Psoas muscle (tissue), 8 donors: Measurements from ENCODE around the gene NEK5. TPM values are rescaled to one million over a fixed set of nuclear protein-coding genes. Genes with fewer than 3 reads are reported as not detected.
"Not testable (repeated sequence)": the region's sequence is repeated elsewhere in the genome, so short reads cannot be mapped to it uniquely, and the experiment has no call there.

Source experiments
- ATAC-seq, 4 donors: fragments of 200-7000 bp; cut with Tn5 transposase; one replicate each; pipeline ENCODE4 v1.9.1; 2020; ENCODE audit warnings: moderate library complexity in 3 of 4, mild to moderate bottlenecking in 2 of 4
- DNase-seq, 2 donors: peaks; one replicate each; pipeline ENCODE4 v3.0.0-alpha.2; 2020
- H3K27ac ChIP-seq: fragments of 200-600 bp; one replicate; pipeline ENCODE4 v1.8.0; 2022
- H3K27me3 ChIP-seq, 3 donors: fragments of 200-600 bp in 1 of 3; one replicate each; pipeline versions ENCODE4 v1.6.1 to v1.8.0; 2013 to 2022; ENCODE audit warnings: low read length in 2 of 3, mild to moderate bottlenecking in 2 of 3, moderate library complexity in 1 of 3; ENCODE audit not compliant: insufficient read depth in 3 of 3
- H3K36me3 ChIP-seq, 2 donors: fragments of 200-600 bp in 1 of 2; one replicate each; pipeline versions ENCODE4 v1.6.1 to v1.8.0; 2013 to 2022; ENCODE audit warnings: low read depth in 1 of 2, mild to moderate bottlenecking in 1 of 2, moderate library complexity in 1 of 2; ENCODE audit not compliant: insufficient read depth in 1 of 2
- H3K4me1 ChIP-seq: fragments of 200-600 bp; one replicate; pipeline ENCODE4 v1.8.0; 2022
- H3K4me3 ChIP-seq: fragments of 200-600 bp; one replicate; pipeline ENCODE4 v1.8.0; 2022; ENCODE audit warnings: mild to moderate bottlenecking
- H3K9me3 ChIP-seq: fragments of 200-600 bp; one replicate; pipeline ENCODE4 v1.8.0; 2022
- WGBS, 3 donors: extraction: QIAGEN DNeasy Blood & Tissue Kit; methylation state at CpG; one replicate each; pipeline versions ENCODE4 v1.1.6 to v1.1.7; 2013; 5-methylcytosine and 5-hydroxymethylcytosine counted together
- intact Hi-C, 2 donors: fragments of 100-400 bp; cut with DNase I; formaldehyde crosslinking; loops; one replicate each; pipeline versions ENCODE4 v1.11.0 to v1.14.2; 2022
- long read RNA-seq, 2 donors: library from polyadenylated mRNA; unstranded; transcript quantifications; one replicate each; pipeline ENCODE4 v2.0.0, GENCODE V29; 2021
- polyA plus RNA-seq, 3 donors: library from polyadenylated mRNA; stranded (reverse); fragments of 200-250 nt; gene quantifications; one replicate each; pipeline ENCODE4 v1.2.3, GENCODE V29; 2013
- total RNA-seq, 4 donors: library from RNA; stranded (reverse); fragmentation: NEBNext Ultra II Directional in 2 of 4; extraction: Animal tissue kit (Norgen Biotek cat#: 25700) in 2 of 4; gene quantifications; one replicate each; pipeline versions ENCODE4 v1.2.1 to v1.2.4, GENCODE V29; 2021 to 2023
- TF ChIP-seq, protein P1 (sequence below): fragments of 200-600 bp; IDR thresholded peaks from one replicate; pipeline ENCODE4 v1.8.0; 2022; ENCODE audit warnings: antibody characterized with exemption
- donor health status: healthy with polysubstance abuse.
- donor health status: DM: no; HTN: no; CAD: no; lungs with moderate emphysema.
- donor health status: Bipolar disorder and iron deficiency.
- donor health status: healthy.
- donor health status: DM: yes; HTN: yes; CAD: no.
- donor health status: DM: no; HTN: no; CAD: no.
- donor health status: DM: no; HTN: no; CAD: no.
- donor health status: DM: yes; HTN: yes; CAD: no.

Gene NEK5, protein sequence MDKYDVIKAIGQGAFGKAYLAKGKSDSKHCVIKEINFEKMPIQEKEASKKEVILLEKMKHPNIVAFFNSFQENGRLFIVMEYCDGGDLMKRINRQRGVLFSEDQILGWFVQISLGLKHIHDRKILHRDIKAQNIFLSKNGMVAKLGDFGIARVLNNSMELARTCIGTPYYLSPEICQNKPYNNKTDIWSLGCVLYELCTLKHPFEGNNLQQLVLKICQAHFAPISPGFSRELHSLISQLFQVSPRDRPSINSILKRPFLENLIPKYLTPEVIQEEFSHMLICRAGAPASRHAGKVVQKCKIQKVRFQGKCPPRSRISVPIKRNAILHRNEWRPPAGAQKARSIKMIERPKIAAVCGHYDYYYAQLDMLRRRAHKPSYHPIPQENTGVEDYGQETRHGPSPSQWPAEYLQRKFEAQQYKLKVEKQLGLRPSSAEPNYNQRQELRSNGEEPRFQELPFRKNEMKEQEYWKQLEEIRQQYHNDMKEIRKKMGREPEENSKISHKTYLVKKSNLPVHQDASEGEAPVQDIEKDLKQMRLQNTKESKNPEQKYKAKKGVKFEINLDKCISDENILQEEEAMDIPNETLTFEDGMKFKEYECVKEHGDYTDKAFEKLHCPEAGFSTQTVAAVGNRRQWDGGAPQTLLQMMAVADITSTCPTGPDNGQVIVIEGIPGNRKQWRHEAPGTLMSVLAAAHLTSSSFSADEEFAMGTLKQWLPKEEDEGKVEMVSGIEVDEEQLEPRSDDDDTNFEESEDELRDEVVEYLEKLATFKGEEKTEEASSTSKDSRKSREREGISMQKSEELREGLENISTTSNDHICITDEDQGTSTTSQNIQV
- total RNA-seq (under 1 TPM in 1 of 4 donors, not detected in 3; 0.48 TPM), polyA plus RNA-seq (under 1 TPM in 2 of 3 donors, not detected in 1; 0.03 to 0.05 TPM)
- long read RNA-seq, donor 1, result 0 reads
- long read RNA-seq, donor 2, partial matches to known transcripts, result 0 of 1 reads
- long read RNA-seq, donor 2, other reads (novel, unspliced or antisense), result 1 of 1 reads

- Histone ChIP-seq H3K4me1 (no peaks in the 10 kb centered on the region), H3K9me3 (no peaks in the 10 kb centered on the region), H3K4me3 (peak within 1 kb of the TSS; percentile 83), H3K27me3 (no peaks in the 10 kb centered on the region), H3K36me3 (peaks cover 2 to 30% of the 10 kb centered on the region in 2 donors), H3K27ac (no peak within 1 kb of the TSS)
- DNase-seq, result peak; percentile 59 to 75
- peak; percentile 87 to 94 (median 90) for ATAC-seq
- TF ChIP-seq, protein P1, sequence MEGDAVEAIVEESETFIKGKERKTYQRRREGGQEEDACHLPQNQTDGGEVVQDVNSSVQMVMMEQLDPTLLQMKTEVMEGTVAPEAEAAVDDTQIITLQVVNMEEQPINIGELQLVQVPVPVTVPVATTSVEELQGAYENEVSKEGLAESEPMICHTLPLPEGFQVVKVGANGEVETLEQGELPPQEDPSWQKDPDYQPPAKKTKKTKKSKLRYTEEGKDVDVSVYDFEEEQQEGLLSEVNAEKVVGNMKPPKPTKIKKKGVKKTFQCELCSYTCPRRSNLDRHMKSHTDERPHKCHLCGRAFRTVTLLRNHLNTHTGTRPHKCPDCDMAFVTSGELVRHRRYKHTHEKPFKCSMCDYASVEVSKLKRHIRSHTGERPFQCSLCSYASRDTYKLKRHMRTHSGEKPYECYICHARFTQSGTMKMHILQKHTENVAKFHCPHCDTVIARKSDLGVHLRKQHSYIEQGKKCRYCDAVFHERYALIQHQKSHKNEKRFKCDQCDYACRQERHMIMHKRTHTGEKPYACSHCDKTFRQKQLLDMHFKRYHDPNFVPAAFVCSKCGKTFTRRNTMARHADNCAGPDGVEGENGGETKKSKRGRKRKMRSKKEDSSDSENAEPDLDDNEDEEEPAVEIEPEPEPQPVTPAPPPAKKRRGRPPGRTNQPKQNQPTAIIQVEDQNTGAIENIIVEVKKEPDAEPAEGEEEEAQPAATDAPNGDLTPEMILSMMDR, result peak; percentile 70
- intact Hi-C loops, result loop anchor here (1.0 to 5.0 kb wide), 6 partner anchors 128 to 314 kb away; no protein-coding TSS in a partner anchor
- 12 to 17% (median 14%) methylated on average over 49 to 71 of the region's 71 CpGs for WGBS, 3 donors
Observed at GRCh38 chr13:52128714-52129700, at the start of gene NEK5. Gene NEK5 (minus strand): TSS chr13:52129073. CDS start chr13:52127482, 1,591 bp downstream.

DNA sequence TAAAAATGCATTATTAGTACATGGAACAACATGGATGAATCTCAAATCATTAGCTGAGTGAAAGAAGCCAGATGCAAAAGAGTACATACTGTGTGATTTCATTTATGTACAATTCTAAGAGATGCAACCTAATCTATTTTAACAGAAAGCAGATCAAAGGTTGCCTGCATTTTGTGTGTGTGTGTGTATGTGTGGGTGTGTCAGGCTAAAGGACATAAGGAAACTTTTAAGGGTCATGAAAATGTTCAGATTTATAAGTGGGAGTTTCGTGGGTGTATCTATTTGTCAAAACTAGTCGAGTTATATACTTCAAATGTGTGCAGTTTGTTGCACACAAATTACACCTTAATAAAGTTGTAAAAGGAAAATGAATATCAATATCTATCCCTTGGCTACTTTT is 48.4 kb upstream of the NEK5 start:
- TF ChIP-seq, protein P1, result no peak
- peaks cover 0 to 78% of the 10 kb centered on the region in 2 donors for H3K36me3 ChIP-seq
- H3K4me1 ChIP-seq, result no peaks in the 10 kb centered on the region
- no peaks in the 10 kb centered on the region for H3K9me3 ChIP-seq
- H3K27ac ChIP-seq, result no peak overlapping the region
- H3K4me3 ChIP-seq, result no peak overlapping the region
- intact Hi-C loops, result no loop called here
- 91 to 96% (median 92%) methylated on average over 2 of the region's 2 CpGs for WGBS, 3 donors
- ATAC-seq (no peak), DNase-seq (no peak)
- H3K27me3 ChIP-seq, result no peaks in the 10 kb centered on the region

GRCh38 chr13:52173970-52174369 is 45.1 kb upstream of the NEK5 start:
- H3K27ac ChIP-seq, intact Hi-C loops, ATAC-seq, H3K4me1 ChIP-seq, H3K4me3 ChIP-seq, H3K9me3 ChIP-seq, H3K27me3 ChIP-seq, DNase-seq: not testable (repeated sequence)
- peaks cover 0 to 91% of the 10 kb centered on the region in 2 donors for H3K36me3 ChIP-seq
- 76 to 80% (median 77%) methylated on average over 6 of the region's 6 CpGs for WGBS, 3 donors

GRCh38 chr13:52173373-52173772 is 44.5 kb upstream of the NEK5 start:
- DNase-seq (no peak), ATAC-seq (no peak)
- no peaks in the 10 kb centered on the region for H3K4me1 ChIP-seq
- WGBS, 3 donors, result 85 to 95% (median 93%) methylated on average over 3 of the region's 3 CpGs
- H3K36me3 ChIP-seq, result peaks cover 0 to 91% of the 10 kb centered on the region in 2 donors
- TF ChIP-seq, protein P1, result no peak
- H3K27me3 ChIP-seq, result no peaks in the 10 kb centered on the region
- intact Hi-C loops, result no loop called here
- no peak overlapping the region for H3K27ac ChIP-seq
- H3K4me3 ChIP-seq, result no peak overlapping the region
- no peaks in the 10 kb centered on the region for H3K9me3 ChIP-seq

- H3K4me1 ChIP-seq, ATAC-seq, H3K9me3 ChIP-seq, H3K27ac ChIP-seq, H3K27me3 ChIP-seq, DNase-seq, intact Hi-C loops, H3K4me3 ChIP-seq: not testable (repeated sequence)
- peaks cover 0 to 94% of the 10 kb centered on the region in 2 donors for H3K36me3 ChIP-seq
- 83 to 93% (median 93%) methylated on average over 1 of the region's 1 CpG for WGBS, 3 donors
Observed at GRCh38 chr13:52171686-52172085, 42.8 kb upstream of the NEK5 start.

DNA sequence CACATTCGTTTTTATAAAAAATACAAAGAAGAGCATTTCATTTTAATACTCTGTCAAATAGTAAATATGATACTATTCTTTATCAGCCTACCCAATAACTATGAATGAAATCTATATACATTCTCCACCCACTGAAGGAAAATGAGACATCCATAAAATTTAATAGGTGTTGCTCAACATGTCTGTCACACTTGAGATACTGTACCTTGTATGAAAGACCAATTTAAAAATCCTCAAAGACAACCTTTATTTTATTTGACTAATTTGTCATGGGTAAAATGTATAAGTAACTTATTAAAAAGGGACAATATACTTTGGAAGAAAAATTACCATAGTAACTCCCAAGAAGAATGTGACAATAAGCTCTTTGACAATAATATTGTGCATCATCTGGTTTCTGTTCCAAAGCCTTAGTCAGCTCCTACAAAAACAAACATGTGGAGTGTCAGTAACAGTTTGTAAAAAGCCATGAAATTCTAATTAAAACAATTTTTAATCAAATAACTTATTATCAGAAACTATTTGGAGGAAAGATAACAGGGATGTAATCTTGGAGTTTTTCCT is 42.0 kb upstream of the NEK5 start:
- H3K27me3 ChIP-seq, DNase-seq, H3K9me3 ChIP-seq, H3K4me1 ChIP-seq, H3K27ac ChIP-seq, intact Hi-C loops, ATAC-seq, H3K4me3 ChIP-seq: not testable (repeated sequence)
- H3K36me3 ChIP-seq, result peaks cover 0 to 98% of the 10 kb centered on the region in 2 donors
- 86 to 91% (median 88%) methylated on average over 1 of the region's 1 CpG for WGBS, 3 donors
